GM23338 (cell line): ENCODE results near the gene TUBB2A.

Experiments used
- EZH2 ChIP-seq: fragments of 200-600 bp; sonication (generic); IDR thresholded peaks from one replicate; pipeline ENCODE4 v1.8.0; 2017; ENCODE audit warnings: antibody characterized with exemption, mild to moderate bottlenecking, low read depth; ENCODE audit not compliant: unreplicated experiment
- POLR2AphosphoS5 ChIP-seq: IDR thresholded peaks from 2 replicates; pipeline ENCODE4 v1.6.1; 2016; ENCODE audit warnings: antibody characterized with exemption, low read depth
- TF ChIP-seq, protein P1 (sequence below), 2 experiments: fragments of 200-600 bp in 1 of 2; sonication (generic) in 1 of 2; conservative IDR thresholded peaks; 2 replicates each; pipeline versions ENCODE4 v1.5.1 to v1.6.1; 2016 to 2017; ENCODE audit warnings: antibody characterized with exemption in 2 of 2, low read depth in 2 of 2, mild to moderate bottlenecking in 2 of 2, moderate library complexity in 1 of 2
- TF ChIP-seq, protein P2 (sequence below): IDR thresholded peaks from 2 replicates; pipeline ENCODE4 v1.6.1; 2016; ENCODE audit warnings: antibody characterized with exemption

DNA sequence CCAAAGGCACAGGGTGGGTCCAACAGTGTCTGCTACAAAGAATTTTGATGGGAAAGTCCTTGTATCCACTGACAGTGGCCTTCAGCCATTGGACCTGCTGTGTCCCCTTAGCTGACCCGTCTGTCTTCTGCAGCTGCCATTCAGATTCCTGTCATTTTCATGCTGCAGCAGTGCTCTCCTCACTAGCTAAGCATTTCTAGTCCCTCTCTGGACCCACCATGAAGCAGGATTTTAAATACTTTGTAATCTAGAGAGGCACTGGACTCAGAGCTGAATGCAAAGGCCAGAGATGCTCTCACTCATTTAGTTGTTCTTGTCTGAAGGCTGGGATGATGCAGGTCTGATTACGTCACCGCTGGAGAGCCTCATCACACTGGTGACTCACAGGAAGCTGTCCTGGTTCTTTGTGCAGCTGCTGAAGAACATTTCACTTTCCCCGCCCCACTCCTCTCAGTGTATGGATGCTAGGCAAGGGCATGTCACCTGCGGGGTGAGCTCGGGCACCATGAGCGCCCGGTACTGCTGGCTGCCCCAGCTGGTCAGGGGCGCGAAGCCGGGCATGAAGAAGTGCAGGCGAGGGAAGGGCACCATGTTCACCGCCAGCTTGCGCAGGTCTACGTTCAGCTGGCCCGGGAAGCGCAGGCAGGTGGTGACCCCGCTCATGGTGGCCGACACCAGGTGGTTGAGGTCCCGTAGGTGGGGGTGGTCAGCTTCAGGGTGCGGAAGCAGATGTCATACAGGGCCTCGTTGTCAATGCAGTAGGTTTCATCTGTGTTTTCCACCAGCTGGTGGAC is 19.4 kb upstream of the TUBB2A start:
- TF ChIP-seq, protein P1, sequence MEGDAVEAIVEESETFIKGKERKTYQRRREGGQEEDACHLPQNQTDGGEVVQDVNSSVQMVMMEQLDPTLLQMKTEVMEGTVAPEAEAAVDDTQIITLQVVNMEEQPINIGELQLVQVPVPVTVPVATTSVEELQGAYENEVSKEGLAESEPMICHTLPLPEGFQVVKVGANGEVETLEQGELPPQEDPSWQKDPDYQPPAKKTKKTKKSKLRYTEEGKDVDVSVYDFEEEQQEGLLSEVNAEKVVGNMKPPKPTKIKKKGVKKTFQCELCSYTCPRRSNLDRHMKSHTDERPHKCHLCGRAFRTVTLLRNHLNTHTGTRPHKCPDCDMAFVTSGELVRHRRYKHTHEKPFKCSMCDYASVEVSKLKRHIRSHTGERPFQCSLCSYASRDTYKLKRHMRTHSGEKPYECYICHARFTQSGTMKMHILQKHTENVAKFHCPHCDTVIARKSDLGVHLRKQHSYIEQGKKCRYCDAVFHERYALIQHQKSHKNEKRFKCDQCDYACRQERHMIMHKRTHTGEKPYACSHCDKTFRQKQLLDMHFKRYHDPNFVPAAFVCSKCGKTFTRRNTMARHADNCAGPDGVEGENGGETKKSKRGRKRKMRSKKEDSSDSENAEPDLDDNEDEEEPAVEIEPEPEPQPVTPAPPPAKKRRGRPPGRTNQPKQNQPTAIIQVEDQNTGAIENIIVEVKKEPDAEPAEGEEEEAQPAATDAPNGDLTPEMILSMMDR (conservative IDR thresholded peaks at IDR 0.05; ENCODE audit: low read depth in 2 of 2): no peak
- no peak for TF ChIP-seq EZH2
- TF ChIP-seq POLR2AphosphoS5: no peak
- TF ChIP-seq, protein P2, sequence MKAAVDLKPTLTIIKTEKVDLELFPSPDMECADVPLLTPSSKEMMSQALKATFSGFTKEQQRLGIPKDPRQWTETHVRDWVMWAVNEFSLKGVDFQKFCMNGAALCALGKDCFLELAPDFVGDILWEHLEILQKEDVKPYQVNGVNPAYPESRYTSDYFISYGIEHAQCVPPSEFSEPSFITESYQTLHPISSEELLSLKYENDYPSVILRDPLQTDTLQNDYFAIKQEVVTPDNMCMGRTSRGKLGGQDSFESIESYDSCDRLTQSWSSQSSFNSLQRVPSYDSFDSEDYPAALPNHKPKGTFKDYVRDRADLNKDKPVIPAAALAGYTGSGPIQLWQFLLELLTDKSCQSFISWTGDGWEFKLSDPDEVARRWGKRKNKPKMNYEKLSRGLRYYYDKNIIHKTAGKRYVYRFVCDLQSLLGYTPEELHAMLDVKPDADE: no peak
